HG03460 (cell line): Measurements from ENCODE around the gene STARD13.

Experiments
- ATAC-seq: cut with Tn5 transposase; IDR thresholded peaks from one replicate; pipeline ENCODE4 v1.9.1; 2021; ENCODE audit not compliant: unreplicated experiment

Gene STARD13

DNA sequence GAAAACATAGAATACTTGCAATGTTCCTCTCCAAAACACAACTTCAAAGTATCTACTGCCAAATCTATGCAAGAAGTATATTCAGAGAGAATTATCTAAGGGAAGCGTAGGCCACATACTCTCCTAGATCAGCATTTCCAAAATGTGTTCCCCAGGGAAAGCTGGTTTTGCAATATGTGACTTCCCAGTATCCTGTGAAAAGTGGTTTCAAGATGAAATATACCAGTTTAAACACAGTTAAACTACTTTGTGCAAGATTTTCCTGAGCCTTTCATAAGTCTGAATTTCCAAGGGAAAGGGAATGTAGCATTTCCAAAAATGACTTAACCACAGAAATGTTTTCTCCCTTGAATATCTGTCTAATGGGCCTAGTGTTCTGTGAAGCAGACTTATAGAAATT lies 7.6 kb downstream of the STARD13 start:
- ATAC-seq: no peak

DNA sequence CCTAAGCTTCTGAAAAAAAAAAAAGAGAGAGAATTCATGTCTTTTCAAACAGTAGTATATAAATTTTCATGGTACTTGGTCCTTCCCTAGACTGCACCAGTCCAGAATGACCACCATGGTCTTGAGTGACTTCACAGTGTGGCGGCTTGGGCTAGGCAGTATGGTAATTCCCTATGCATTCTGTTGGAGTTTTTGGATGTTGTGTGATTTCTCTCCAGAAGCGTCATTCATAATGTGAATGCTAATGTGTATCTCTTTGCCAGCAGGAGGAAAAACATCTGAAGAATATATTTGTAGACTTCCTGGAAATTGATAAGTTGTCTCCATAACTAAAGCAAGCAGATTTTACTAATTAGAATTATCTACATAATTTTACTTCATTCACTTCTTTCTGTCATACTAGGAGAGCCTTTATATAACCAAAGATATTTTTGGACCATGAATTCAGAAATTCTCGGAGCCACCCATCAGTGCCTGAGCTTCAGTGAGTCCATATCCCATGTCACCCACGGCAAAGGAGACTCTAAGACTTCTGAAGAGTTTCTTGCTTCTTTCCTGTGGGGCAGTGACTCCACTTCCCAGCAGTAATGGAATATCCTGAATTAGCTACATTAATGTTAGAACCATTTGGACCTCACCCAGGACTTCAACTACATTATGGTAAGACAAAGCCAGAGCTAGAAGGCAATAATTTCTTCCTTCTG lies 8.4 kb downstream of the STARD13 start:
- ATAC-seq: no peak

DNA sequence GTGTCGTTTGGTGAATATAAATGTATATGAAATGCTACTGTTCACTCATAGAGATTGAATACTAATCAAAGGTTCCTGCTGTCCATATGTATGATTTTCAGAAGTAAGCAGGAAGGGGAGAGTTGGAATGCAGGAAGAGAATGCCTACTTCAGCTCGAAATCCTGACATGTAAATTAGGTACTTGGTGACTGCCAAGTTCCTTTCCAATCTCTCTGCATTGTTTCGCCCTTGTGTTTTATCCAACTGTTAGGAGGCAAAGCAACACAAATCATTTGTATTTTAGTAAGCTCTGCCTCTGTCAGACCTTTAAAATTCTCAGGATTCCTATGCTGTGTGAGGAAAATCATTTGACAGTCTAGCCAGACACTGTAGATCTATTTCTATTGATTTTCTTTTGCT lies 9.0 kb downstream of the STARD13 start:
- no peak for ATAC-seq

DNA sequence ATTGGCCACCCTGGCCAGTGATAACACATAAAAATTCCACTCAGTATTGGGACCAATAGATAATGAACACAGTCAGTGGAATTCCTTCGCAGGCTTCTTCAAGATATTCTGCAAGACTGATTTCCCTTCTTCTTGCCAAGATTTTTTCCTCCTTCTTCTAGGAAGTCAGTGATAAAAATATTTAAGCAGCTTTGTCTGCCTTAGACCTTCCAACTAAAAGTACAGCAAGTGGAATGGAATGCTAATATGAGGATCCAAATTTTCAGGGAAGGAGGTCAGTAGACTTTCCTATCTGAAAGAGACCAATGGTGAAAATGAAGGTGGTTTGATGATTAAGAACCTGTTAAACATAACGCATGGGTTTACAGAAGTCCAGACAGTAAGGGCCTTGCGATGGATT lies 9.6 kb downstream of the STARD13 start:
- ATAC-seq: no peak

DNA sequence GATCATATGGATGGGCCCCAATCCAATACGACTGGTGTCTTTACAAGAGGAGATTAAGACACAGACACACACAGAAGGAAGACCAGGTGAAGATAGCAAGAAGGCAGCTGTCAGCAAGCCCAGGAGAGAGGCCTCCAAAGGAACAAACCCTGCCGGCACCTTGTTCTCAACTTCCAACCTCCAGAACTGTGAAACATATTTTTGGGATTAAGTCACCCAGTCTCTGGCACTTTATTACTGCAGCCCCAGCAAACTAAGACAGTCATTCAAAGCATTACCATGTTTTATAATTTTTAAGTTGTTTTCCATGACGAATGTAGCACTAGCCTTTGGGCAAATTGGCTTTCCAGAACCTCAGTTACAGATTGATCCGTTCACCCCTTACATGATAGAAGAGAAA lies 11.3 kb downstream of the STARD13 start:
- no peak for ATAC-seq

DNA sequence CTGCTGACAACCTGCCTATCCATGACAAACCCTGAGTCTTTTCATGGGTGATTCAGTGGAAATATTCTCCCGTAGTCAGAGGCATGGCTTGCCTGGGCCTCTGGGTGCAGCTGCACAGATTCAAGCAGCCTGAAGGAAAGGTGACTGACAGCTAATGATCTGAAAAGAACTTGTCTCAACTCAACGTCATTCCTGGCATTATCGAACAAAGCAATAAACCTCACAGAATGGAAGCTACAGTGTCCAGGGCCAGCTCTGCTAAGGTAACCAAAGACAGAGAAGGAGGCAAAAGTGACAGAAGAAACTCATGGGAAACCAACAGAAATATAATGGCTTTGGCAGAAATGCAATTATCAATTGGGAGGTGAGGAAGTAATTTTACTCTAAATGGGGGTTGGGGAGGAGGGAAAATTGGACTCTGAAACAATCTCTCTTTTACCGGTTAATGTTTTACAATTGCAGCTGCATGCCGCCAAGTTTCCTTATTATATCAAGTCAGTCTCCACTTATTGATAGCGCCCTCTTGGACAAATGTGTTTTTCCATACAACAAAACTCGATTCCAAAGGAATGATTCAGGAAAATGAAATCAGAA lies 12.9 kb downstream of the STARD13 start:
- ATAC-seq: no peak

DNA sequence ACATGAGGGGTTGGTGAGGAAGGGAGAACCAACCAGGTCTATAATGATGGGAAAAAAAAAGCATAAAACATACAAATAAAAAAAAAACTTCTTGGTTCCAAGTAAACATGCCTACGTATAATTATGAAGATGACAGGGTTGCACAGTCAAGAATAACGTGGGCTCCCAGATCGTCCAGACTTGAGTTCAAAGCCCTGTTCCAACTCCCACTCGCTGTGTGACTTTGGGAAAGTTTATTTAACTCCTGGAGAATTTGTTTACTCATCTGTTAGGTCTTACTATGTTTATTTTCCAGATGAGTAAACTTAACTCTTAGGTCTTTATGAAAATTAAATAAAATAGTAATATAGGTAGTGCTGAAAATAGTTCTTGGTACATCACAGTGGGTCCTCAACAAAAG lies 13.8 kb downstream of the STARD13 start:
- ATAC-seq: no peak

DNA sequence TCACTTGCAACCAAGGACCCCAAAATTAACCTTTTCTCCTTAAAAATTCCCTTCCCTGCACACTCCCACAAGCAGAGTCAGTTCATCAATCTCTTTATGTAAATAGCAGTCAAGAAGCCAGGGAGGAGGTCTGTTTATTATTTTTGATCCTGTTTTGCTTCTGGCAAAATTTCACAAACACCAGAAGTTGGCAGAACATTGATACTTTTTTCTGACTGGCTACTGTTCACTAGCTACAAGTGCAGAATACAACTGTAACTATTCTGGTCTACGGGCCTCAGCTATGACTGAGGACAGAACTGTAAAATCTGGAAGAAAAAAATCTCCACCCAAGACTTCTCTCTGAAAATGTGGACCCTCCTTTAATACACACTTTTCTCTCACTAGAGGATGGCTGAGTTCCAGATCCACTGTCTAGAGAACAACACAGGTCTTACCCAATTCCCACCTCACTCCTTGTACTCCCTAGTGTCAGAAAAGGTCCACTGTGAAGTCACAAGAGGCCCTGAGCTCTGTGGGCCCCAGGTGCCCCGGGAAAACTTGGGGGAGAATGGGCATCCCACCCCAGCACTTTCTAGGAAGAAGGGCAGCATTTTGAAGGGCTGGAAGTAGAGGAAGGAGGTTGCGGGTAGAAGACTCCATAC lies 14.5 kb downstream of the STARD13 start:
- no peak for ATAC-seq

DNA sequence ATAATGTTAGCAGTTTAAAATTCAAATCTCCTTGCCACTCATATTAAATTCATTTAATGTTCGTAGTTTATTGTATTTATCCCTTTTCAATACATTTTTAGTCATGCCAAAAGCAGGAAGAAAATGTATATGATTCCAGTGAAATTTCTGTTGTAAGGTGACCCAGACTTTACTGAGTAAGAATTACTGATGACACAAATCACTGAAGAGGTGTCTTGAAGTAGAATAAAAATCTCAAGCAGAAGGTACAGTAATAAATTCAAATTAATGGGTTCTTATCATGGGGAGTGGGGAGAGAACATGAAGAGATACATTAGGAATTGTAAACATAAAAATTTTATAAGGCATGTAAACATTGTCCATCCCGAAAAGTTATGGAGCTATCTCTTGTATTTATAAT lies 19.9 kb downstream of the STARD13 start:
- no peak for ATAC-seq

DNA sequence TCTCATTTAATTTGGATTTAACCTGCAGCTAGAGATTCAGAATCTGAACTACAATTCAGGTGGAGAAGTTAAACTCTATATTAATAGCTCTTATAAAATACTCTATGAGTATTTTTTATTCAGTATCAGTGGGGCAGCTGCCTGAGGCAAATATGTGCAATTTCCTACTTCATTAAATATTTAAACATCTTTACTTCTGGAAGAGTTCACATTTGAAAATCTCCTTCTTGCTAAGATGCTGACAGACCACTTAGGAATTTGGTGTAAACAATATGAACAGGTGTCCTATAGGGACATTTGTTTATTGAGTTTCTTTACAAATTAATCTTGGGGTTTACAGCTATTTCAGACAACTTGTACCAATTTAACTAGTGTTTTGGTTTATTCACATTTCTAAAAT lies 20.4 kb downstream of the STARD13 start:
- ATAC-seq: no peak

DNA sequence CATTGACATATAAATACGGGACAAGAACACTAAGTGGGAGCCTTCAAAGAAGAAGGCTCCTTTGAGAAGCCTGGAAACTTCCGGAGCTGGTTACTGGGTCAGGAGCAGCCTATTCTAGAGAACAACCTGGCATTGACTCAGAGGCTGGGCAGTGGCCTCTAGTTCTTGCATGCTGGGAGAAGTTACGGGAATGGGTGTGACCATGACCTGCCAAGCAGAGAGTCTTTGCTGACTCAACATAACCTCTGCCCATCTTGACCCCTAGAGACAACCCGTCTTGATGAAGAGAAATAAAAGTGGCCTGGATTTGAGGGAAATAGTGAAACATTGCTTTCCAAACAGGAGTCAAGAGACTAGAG lies 21.0 kb downstream of the STARD13 start:
- ATAC-seq: no peak

DNA sequence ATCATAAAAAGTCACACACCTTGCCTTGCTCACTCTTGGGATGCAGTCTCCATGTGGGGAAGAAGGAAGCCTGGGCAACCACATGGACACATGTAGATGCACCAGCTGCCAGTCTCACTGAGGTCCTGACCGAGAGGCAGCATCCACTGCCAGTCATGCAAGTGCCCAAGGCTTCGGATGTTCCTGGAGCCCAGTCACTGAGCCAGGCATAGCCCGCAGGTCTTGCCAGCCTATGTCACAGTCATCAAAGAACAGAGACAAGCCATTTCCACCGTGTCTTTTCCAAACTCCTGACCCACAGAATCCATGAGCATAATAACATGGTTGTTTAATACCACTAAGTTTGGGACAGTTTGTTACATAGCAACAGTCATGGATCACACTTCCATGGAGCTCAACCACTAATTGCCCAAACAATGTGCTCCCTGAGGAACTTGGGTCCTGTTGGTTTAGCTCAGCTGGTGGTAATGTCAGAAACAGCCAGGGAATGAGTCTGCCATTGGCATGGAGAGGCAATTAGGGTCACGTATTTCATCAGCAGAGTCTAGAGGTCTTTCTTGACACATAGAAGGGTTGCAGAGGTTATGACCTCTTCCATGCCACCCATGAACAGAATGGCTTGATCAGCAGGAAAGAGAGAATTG lies 21.5 kb downstream of the STARD13 start:
- ATAC-seq: no peak

DNA sequence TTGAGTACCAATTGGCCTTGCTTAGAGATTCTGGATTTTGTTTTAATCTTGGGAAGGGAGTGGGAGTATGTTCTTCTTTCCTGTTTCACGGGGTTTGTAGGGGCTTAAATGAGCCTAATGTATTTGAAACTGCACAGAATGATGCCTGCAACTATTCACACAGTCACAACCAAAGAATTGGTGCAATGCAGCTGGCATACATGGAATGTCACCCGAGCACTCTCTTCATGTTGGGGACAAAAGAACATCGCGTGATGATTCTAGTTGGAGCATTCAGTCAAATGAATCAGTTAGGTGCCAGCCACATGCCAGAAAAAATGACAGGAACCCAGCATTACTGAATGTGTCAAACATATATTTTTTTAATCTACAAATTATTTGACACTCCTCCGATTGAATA lies 22.1 kb downstream of the STARD13 start:
- ATAC-seq: no peak

DNA sequence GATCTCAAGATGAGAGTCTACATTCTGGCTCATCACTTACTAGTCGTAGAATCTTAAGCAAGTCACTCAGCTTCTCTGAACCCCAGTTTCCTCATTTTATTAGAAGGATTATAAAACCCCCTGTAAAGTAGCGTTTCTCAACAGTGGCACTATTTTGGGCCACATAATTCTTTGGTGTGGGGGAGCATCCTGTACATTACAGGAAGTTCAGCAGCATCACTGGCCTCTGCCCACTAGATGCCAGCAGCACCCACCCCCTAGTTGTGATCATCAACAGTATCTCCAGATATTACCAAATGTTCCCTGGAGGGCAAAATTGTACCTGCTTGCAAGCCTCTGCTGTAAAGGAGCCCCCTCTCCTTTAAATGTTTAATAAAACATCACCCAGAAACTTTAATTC lies 22.6 kb downstream of the STARD13 start:
- ATAC-seq: no peak

DNA sequence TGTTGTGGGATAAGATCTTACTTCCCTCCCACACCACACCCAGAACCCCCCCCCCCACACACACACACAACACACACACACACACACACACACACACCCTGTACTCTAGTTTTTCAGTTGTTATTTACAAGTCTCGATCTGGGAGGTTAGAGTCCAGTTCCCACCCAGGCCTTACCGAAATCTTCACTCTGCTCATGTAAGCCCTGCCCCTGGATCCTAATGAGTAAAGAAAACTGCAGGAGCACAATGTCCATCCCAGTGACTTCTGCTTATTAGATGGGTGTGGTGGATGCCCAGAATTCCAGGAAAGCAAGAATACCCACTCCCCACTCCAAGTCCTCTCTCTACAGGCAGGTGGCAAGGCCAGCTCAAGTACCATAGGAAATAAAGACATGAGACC lies 23.0 kb downstream of the STARD13 start:
- ATAC-seq: no peak

DNA sequence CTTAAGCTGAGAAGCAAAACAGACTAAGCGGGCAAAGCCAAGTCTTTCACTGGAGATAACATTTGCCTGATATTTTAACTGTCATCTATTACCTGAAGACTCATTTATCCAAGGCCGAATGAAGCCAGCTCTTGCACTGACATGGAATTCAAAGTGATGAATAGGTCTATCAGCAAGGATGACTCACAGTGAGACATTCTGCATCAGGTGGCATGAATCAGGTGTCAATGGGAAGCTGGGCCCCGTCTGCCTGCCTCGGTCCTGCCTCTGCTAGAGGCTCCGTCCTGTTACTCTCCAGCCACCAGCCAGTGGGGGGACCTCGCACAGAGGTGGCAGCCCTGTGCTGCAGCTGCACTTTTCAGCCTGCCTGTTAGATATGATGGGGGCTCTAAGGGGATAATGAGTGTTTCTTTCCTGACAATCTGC lies 23.5 kb downstream of the STARD13 start:
- ATAC-seq: no peak

DNA sequence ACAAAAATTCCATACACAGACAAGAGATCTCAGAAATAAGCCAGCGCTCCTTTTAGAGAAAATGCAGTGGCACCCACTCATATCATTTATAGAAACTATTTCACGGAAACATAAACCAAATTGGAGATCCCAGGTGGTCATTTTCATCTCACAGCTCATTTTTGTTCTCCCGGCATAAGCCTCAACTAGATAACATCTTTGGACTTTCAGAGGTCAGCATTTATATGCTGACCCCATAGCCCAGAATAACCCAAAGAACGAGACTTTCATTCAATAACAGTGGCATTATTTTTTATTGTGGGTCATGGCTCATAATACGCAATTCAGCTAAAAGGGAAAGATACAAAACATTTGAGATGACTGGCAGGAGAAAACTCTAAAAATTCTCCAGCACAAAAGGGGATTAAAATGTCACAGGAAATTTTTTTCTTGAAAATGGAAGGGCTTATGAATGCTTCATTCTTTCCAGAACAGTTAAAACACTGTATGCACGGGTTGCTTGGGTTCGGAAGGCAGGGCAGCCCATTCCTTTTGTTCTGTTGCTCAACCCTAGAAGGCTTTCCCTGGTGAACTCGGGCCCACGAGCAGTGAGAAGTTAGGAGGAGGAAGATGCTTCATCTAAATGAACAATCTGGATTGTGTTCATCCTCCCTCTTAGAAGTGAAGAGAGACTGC lies 24.0 kb downstream of the STARD13 start:
- no peak for ATAC-seq

DNA sequence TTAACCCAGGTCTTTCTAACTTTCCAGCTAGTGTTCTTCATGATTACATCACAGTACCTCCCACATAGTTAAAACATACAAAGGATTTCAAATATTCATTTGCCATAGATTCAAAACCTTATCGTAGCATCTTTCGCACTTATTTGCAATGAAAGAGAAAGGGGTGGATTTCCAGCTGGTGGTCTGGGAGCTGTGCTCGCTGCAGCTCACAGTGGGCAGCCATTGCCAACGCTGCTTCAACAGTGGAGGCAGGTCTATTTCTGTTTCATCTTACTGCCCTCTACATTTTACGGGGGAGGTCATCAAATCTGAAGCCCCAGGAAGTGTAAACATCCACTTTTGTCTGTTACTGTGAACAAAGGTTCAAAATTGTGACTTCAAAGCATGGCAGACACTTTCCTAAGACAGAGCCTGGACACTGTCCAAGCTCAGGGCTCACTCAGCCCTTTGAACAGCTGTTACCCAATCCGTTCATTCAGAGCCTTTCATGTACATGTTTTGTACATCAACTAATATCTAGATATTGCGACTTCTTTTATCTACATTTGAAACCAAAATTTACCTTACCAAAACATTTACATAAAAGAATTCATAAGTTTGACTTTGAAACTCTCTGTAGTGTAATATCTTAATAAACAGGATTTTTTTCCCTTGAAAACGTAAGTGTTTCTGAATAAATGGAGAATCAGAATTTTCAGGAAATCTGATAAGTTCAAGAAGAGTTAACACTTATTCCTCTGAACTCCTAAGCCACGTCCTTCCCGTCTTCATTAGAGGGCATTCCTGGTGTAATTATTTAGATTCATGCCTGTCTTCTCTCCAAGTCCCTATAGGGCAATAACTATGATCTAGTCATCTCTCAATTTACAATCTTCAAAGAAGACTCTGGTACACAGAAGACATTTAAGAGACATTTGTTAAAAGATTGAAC lies 25.1 kb downstream of the STARD13 start:
- ATAC-seq: no peak

DNA sequence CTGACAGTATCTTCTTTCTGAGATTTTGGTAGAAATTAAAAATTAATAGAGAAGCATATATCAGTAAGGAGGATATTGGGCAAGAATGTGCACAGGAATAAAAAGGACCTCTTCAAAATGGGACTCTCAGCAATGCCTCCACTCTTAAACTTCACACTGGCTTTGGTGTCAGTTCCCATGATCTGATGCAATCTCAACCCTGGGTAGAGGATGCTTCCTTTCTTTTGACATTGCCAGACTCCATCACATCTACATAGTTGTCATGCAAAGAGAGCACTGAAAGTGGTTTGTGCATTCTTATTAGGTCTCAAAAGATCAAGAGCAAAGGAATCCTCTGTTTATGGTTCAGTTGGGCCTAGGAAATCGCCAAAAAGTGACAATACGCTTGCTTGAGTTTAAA lies 26.3 kb downstream of the STARD13 start:
- no peak for ATAC-seq

DNA sequence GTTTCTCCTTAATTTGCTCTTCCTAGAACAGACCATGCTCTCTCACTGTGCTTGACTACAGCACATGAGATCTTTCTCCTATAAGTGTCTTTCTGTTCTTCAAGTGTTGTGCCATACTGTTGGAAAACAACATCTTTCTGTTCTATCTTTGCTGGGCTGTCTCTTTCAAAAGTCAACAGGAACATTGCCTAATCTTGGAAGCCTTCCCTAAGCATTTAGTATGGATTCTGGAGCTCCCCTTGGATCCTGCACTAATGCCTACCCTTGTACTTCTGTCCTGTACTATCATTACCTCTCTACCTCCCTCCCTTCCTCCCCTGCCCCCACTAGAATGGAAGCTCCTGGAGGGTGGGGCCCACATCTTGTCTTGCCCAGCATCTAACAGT lies 26.8 kb downstream of the STARD13 start:
- ATAC-seq: no peak
